22Rv1 (cell line): Measurements from ENCODE around the gene PIWIL1.

Experiments
- CTCF ChIP-seq: fragments of 450-650 bp; IDR thresholded peaks from 2 replicates; pipeline ENCODE4 v1.5.1; 2017; ENCODE audit warnings: mild to moderate bottlenecking
- ZFX ChIP-seq: fragments of 450-650 bp; IDR thresholded peaks from 2 replicates; pipeline ENCODE4 v1.6.1; 2017; ENCODE audit warnings: antibody characterized with exemption, borderline replicate concordance

GRCh38 chr12:130307859-130308258 is 29.8 kb upstream of the PIWIL1 start:
- TF ChIP-seq CTCF: no peak
- TF ChIP-seq ZFX: no peak
